GM21367 (cell line): ENCODE results near the gene SELENOO.

Source experiments
- ATAC-seq: cut with Tn5 transposase; IDR thresholded peaks from one replicate; pipeline ENCODE4 v1.9.1; 2021; ENCODE audit not compliant: unreplicated experiment

SELENOO gene

DNA sequence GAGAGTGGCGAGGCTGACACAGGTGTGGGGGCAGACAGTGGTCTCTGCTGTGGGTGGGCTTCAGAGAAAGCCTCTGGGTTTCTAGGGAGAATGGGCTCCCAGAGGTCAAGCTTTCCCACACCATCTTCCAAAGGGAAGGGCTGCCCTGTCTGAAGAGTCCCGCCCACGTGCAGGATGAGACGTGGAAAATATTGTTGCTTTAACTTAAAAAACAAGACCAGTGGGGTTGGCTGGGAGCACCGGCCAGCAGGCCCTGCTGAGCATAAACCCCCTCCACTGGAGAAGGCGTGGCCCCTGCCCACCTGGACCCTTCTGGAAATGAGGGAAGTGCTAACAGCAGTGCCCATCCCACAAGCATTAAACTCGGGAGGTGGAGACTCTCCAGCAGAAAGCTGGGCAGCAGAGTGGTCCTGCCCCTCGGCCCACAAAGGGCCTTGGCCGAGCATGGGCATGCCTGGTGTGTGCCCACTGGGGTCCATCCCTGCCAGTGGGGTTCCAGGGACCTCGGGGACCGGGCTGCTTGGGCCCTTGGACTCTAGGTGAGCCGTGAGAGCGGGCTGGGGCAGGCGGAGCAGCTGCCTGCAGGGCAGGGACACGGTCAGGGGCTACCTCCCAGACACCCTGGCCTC lies 15.4 kb downstream of the SELENOO start:
- no peak for ATAC-seq

GRCh38 chr22:50216684-50217520 lies 16.1 kb downstream of the SELENOO start:
- ATAC-seq: no peak

DNA sequence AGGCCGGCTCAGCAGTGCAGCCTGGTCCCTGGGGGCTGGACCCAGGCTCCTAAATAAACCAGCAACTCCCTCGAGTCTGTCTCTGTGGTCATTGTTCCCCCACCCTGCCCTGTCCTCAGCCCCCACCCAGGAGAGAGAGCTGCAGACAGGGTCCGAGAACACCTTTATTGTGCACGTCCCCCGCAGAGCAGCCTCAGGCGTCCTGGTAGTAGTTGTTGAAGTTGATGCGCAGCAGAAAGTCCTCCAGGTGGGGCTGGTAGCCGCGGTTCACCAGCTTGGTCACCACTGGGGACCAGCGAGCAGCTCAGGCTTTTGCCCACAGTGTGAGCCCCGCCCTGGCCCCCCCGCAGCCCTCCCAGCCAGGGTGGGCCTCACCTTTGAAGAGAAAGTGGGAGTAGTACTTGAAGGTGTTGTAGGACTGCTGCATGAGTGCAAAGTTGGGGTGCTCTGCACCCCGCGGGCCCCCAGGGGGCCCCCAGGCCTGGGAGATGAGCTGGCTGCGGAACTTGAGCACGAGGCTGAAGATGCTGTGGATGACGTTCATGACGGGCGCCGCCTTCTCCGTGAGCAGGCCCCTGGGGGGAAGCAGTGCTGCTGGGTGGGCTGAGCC lies 16.8 kb downstream of the SELENOO start:
- no peak for ATAC-seq

DNA sequence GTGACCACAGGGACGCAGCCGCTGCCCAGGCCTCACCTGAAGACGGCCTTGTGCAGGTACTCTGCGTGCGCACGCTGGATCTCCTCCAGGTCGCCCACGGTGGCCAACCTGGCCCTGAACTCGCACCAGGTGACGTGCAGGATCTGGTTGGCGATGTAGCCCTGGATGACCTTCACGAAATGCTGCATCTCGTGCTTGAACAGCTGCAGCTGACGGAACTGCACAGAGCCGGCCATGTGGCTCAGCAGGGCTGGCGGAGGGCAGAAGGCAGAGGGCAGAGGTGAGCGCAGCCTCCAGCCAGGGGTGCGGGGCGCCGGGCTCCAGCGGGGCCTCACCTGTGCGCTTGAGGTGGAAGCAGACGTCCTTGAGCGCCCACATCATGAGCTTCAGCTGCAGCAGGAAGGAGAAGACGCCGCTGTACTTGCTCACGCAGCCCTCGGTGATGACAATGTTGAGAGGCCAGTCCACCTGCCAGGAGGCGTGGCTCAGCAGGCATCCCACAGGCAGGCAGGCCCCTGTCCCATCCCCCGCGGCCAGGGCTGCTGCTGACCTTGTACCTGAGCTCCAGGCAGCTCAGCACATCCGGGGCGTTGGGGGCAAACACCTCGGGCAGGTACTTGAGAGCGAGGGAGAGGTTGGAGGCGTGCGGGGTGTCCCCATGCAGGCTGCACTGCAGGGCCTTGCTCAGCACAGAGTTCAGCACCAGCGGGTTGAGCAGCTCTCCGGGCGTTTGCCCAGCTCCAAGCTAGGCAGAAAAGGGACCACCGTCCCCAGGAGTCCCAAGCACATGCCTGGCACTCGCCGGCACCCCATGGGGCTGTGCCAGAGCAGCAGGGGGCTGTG lies 17.6 kb downstream of the SELENOO start:
- no peak for ATAC-seq

DNA sequence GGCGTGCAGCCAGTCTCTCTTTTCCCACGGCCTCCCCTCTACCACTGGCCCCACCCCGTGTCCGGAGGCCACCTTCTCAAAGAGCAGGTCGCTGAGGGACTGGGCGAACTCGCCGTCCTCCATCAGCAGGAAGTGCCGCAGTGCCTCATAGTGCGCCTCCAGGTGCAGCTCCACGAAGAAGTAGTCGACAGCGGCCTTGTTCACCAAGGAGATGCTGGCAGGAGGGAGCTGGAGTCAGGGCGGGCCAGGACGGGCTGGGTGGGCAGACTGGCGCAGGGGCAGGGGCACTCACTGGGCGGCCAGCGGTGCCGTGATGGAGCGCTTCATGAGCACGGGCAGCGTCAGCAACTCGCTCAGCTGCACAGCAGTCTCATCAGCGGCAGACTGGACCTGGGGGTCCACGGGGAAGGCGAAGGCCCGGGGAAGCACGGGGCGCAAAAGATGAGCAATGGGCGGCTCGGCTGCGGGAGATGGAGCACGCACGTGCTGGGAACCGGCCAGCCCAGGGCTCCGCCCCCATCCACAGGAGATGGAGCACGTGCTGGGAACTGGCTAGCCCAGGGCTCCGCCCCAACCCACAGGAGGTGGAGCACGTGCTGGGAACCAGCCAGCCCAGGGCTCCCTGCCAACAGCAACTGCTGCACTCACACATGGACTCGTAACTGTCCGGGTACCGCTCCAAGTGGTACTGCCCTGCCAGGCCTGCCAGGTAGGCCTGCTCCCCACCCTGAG lies 18.4 kb downstream of the SELENOO start:
- ATAC-seq: no peak

GRCh38 chr22:50219800-50220602 lies 19.2 kb downstream of the SELENOO start:
- no peak for ATAC-seq

DNA sequence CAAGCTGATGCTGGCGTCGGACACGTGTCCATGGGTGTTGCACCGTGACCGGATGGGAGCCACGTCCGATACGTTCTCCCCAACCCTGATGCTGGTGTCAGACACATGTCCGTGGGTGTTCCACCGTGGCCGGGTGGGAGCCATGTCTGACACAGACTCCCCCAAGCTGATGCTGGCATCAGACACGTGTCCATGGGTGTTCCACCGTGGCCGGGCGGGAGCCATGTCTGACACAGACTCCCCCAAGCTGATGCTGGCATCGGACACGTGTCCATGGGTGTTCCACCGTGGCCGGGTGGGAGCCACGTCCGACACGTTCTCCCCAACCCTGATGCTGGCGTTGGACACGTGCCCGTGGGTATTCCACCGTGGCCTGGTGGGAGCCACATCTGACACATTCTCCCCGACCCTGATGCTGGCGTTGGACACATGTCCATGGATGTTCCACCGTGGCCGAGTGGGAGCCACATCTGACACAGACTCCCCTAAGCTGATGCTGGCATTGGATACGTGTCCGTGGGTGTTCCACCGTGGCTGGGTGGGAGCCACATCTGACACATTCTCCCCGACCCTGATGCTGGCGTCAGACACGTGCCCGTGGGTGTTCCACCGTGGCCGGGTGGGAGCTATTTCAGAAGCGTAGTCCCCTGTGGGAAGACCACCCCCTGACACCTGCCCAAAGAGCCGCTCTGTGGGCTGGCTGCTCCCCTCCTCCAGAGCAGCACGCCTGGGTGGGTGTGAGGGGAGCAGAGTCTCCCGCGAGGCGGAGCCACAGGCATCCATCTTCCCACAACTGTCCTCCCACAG lies 20.0 kb downstream of the SELENOO start:
- no peak for ATAC-seq

GRCh38 chr22:50221410-50222300 lies 20.8 kb downstream of the SELENOO start:
- ATAC-seq: no peak

DNA sequence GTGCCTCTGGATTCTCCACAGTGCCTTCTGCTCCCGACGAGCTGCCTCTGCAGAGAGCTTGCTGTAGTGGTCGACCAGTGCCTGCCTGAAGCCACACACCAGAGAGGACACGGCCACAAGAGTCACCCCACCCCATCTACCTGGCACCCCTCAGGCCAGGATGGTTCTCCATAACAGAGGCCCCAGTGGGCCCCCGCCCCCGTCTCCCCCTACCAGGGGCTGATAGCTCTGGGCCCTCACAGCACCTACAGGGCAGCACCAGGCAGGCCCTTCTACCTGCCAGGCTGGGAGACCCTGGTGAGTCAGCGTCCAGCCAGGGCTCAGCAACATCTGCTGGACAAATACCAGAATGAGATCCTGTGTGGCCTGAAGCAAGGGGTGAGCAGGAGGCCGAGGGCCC lies 21.7 kb downstream of the SELENOO start:
- ATAC-seq: no peak

GRCh38 chr22:50224071-50224470 lies 23.3 kb downstream of the SELENOO start:
- no peak for ATAC-seq

GRCh38 chr22:50225200-50225969 lies 24.6 kb downstream of the SELENOO start:
- no peak for ATAC-seq

- no peak for ATAC-seq
Measured at GRCh38 chr22:50226063-50226874, 25.5 kb downstream of the SELENOO start.

DNA sequence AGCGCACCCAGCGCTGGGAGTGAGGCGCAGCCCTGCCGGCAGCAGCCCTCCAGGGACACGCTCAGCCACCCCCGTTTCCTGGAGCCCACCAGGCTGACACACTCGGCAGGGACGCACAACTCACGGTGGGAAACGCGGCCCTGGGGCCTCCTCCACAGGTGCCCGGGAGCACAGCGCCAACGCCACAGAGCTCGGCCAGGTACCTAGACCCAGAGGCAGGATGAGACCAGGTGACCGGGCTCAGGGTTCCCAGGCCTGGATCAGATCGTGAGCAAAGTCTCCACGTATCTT lies 26.0 kb downstream of the SELENOO start:
- ATAC-seq: no peak

DNA sequence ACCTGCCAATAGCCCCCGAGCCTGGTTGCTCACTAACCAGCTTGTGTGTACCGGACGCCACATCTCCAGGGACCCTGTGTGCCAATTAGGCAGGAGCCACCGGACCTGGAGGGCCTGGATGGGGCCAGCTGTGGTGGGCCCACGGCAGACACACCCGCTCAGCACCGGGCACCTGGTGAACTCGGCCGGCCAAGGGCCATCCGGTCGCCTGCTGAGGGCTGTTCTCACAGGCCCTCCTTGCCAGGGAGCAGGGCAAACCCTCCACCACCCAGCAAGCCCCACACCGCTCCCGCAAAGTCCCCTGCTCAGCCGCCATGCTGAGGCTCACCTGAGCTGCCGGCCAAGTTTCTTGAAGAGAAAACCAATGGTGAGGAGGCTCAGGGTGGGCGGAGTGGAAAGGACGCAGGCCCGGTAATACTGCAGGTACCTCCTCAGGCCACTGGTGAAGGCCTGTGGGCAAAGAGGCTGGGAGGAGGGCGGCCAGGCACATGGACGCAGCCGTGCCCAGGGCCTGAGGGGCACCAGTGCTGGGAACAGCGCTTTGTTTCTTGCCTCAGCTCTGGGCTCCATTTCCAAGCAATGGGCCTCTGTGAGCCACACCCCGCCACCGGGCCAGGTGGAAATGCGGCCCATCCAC lies 26.9 kb downstream of the SELENOO start:
- ATAC-seq: no peak

DNA sequence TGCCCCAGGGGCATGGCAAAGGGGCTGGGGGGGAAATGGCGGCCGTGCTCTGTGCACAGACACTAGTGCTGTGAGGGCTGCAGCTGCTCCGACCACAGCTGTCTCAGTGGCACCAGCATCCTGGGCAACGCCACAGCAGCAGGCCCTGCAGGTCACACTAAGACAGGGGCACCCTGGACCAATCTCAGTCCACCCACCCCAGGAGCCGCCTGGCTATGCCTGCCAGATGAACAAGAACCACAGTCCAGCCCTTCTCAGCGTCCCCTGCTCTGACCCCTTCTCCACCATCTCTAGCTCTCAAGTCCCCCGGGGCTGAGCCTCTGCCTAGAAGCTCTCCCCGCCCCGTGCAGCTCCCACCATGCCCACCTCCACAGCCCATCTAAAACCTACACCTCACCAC lies 27.6 kb downstream of the SELENOO start:
- ATAC-seq: no peak

GRCh38 chr22:50229370-50229769 lies 28.6 kb downstream of the SELENOO start:
- no peak for ATAC-seq
